Activated CD4-positive, alpha-beta T cell treated with anti-CD3 and anti-CD28 coated beads, Interleukin-10, Interleukin-2, amounts not matched to agents 100 ng/mL and 50 ng/mL, durations not matched to agents 16 hours and 8 hours (primary cell): ENCODE measurements around the gene COL13A1.
A peak's percentile ranks its signal among the peaks of the same experiment; 100 is the strongest.

Source experiments
- DNase-seq: peaks from one replicate; pipeline ENCODE4 v3.0.0-alpha.2; 2020

The COL13A1 gene

DNA sequence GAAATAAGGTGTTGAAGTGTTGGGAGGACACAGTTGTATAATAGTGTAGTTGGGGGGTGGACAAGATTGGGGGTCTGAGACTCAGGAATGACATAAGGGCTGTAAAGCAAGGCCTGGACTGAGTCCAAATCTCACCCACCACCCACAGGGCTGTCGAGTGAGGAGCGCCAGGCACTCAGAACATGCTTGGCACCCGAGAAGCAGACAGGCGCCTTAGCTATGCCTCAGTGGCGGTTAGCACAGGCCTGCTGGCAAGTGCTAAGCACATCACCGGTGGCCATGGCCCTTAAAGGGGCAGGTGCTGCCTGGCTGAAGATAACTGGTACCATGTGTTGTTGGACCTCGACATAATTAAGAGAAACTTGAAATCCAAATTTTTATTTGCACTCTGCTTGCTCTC lies 90.7 kb downstream of the COL13A1 start:
- no peak for DNase-seq

DNA sequence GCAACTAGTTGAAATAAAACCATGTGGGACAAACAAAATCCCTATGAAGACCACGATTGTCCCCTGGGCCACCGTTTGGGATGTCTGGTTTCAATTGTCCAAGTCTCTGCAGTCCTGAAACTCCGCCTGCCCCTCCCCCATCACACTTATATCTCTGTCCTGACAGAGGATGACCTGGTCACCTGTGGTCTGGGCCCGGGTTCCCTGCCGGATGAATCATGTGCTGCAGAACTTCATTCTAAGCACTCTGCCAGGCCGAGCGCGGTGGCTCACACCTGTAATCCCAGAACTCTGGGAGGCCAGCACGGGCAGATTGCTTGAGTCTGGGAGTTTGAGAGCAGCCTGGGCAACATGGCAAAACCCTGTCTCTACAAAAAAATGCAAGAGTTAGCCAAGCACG lies 91.1 kb downstream of the COL13A1 start:
- no peak for DNase-seq

DNA sequence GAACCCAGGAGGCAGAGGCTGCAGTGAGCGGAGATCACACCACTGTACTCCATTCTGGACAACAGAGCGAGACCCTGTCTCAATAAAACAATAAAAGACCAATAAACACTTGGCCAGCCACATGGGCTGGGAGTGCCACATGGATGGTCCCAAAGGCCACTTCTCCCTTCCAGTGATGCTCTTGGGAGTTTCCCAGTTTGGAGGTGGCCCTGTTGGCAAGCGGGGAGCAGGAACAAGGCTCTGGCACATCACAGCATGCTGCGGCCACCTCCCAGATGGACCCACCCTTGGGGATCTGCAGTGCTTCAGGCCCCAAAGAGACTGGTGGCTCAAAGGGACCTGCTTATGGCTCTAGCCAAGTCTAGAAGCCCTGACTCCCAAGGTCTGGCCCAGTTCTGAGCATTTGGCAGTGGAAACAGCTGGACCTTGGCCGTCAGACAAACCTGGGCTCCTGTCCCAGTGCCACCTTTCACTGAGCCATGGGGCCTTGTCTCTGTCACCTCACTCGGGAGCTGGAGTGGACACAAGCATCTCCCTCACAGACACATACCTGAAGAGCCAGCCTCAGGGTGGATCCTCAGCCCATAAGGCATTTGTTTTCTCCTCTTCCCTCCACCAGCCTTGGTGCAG lies 91.7 kb downstream of the COL13A1 start:
- no peak for DNase-seq

DNA sequence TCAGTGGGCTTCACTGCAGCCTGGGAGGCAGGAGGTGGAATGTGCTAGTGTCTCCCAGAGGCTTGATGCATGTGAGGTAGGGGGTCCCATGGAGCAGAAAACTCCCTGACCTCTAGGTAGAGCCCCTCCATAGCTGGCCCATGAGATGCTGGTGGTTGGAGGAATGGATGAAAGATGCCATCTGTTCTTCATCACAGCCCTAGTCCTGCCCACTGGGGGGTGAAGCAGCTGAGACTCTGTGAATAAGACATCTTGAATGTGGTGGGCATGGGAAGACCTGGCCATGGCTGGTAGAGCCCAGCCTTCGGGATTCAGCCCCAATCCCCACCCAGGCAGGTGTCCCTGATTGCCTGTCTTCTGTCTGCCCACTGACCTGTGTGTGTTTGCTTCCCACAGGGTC lies 92.5 kb downstream of the COL13A1 start:
- no peak for DNase-seq

DNA sequence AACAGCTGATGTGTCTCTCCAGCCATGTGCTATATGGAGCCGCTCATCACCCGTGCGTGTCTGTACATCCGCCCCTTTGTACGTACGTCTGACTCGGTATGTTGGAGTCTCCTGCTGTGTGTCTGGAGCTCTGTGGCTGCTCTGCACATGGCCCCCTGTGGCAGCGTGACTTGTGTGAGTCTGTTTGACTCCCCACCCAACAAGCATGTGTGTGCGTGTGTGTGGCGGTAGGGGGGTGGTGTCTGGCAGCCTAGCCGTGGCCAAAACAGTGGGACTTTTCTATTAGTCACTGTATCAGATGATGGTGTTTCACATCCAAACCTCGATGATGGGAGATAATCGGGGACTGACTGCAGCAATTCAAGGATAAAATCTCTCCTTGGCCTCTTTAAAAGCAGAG lies 94.1 kb downstream of the COL13A1 start:
- no peak for DNase-seq

DNA sequence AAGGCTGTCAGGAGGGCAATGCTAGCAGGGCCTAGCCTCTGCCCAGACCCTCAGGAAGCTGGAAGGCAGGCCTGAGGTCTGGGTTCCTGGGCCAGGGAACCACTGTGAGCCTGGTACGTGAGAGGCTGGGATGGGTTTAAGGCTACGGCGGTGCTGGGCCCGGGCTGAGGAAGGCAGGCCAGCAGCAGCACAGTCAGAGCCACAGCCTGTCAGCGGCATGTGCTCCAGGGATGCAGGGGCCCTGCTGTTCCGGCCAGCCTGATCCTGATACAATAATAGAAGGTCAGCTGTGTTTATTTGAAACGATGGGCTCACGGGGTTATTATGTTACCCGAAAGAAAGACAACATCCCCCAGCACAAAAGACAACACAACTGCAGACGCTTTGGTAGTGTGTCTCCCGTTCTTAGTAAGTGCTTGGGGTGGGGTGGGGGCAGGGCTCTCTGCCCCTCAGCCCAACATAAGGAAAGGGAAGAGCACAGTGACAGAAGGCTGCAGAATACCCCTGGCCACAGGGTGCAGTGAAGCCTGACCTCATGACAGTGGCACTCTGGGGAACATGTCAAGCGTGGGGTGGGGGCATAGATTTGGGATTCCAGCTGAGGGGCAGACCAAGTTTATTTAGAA lies 95.0 kb downstream of the COL13A1 start:
- DNase-seq, result no peak

DNA sequence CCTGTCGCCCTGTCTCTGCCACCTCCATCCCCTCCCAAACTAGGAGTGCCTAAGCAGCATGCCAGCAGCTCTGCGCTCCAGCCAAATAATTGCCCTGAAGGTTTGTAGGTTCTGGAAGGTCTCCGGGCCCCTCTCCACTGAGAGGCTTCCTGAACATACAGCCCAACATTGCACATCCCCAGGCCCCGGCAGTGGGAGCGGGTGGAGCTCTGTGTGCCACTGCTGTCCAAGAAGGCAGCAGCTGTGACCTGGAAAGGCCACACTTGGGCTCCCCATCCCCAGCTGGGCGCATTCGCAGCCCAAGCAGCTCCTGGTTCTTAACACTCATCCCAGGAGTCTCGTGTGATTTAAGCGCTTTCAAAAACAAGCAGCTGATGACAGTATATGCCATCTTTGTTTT lies 95.7 kb downstream of the COL13A1 start:
- no peak for DNase-seq

DNA sequence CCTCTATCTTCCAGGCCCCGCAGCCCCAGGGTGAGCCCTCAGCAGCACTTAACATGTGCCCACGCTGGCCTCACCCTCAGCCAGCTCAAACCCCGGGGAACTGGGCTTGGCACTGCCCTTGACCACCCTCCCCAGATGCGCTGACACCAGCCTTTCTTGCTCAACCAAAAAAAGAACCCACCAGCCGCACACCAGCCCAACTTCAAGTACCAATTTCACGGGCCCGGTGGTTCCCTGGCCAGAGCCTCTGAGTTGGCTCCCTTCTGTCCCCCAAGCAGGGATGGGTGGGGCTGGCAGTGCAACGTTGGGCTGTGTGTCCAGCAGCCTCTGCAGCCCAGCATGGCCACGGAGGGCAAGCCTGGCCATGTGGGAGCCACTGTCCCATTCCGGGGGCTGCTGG lies 96.3 kb downstream of the COL13A1 start:
- DNase-seq, result no peak

DNA sequence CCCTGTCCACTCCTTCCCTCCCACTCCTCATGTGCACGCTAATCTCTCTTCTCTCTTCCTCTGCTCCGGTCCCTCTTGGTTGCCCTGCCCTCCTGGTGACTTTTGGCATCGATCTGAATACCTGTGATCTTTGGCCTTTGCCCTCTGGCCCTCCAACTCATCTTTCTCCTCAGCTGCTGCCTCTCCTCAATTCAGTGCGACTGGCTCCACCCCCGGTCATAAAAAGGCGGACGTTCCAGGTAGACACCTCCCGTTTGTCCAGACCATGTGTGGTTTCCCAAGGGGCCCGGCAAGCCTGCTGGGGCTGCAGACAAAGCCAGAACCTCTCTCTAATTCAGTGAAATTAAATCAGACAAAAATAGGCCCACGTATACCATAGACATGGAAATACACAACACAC lies 96.8 kb downstream of the COL13A1 start:
- no peak for DNase-seq

DNA sequence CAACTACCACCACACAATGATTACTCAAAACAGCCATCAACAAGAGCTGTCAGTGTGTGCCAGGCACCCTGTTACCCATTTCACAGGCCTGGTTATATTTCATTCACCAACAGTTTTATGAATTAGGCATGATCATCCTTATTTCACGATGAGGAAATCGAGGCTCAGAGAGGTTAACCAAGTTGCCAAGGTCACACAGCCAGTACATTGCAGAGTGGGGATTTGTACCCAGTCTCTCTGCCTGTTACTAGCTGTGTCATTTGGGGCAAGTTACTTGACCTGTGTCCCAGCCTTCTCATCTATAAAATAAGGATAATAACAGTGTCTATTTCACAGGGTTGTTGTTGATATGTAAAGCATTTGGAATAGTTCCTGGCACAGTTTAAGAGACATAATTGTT lies 97.2 kb downstream of the COL13A1 start:
- DNase-seq, result no peak

DNA sequence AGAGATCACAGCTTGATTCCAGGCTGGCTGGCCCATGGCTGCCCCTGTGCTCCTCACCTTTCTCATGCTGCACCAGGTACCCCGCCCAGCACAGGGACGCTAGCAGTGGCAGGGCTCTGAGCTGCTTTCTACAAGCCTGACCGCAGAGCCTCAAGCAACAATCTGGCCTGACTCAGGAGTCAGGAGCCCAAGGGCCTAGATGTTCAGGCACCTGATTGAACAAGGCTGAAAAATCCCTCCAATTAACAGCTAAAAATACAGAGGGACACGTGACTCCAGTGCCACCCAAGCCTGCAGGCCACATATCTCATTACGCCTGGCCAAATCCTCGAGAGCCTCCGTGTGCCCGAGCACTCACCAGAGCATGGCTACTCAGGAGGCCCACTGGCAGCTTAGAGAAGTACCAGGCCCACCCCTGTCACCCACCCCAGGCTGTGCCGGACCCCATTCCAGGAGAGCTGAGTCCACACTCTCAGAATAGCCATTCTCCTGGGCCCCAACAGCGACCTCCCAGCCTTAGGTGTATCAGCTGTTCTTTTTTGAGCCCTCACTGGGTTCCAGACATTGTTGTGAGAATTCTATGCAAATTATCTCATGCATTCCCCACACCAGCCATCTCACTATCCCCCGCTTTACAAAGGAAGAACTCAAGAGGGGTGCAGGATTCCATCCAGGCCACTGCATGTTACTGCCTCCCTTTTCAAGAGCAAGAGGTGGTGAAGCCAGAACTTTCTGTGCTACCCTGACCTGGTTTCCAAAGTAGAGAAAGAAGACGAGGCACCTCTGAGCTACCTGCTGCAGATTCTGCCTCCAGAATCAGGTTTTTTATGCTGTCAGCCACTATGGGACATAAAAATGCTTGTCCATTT lies 98.3 kb downstream of the COL13A1 start:
- DNase-seq, result no peak

DNA sequence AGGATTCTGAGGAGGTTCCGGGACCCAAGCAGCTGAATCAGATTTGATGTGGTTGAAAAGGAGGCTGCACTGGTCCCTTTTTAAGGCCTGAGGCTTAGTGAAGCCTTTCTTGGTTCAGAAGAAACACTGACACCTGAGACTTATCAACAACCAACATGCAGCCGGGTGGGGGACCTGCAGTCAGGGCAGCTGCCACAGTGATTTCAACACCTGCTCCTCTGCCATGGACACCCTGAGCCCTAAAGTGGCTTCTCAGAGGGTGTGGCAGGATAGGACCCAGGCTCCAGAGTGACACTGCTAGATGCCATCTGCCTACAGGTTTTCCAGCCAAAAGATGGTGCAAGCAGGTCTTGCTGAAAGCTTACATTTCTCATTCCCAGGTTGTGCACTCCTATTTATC lies 99.3 kb downstream of the COL13A1 start:
- no peak for DNase-seq

DNA sequence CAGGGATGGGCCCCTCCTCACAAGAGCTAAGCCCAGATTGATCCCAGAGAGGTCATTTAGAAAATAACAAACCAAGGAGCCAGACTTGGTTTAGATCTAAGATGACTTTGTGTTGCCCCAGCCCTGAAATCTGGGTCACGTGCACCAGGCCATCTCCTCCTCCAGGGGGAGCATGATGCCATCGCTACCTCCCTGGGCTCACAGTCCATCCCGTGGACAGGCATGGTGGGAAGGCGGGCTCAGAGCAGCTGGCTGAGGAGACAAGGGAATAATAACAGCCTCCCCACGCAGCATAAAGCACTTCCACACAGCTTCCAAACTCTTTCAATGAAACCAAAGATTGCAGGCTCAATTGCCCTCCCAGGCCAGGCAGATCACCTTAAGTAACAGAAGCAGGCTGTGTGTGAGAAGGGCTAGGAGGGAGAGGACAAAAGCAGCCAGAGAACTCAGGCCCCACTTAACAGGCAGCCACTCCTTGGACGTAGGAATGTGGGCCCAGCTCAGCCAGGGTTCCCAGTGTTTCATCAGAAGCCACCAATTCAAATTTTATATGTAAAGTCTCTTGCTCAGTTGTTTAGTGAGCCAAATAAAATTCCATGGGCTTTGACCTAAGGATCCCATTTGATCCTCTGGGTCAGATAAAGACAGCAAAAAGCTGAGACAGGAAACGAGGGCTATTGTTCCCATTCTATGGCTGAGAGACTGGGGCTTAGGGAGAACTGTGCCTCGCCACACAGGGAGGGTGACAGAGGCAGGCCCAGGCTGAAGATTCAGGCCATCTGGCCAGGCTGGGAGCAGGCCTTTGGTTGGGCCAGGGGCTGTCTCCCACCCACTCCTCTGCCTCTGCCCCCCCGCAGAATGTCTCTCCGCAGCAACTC lies 100.2 kb downstream of the COL13A1 start:
- peak; percentile 26 for DNase-seq

DNA sequence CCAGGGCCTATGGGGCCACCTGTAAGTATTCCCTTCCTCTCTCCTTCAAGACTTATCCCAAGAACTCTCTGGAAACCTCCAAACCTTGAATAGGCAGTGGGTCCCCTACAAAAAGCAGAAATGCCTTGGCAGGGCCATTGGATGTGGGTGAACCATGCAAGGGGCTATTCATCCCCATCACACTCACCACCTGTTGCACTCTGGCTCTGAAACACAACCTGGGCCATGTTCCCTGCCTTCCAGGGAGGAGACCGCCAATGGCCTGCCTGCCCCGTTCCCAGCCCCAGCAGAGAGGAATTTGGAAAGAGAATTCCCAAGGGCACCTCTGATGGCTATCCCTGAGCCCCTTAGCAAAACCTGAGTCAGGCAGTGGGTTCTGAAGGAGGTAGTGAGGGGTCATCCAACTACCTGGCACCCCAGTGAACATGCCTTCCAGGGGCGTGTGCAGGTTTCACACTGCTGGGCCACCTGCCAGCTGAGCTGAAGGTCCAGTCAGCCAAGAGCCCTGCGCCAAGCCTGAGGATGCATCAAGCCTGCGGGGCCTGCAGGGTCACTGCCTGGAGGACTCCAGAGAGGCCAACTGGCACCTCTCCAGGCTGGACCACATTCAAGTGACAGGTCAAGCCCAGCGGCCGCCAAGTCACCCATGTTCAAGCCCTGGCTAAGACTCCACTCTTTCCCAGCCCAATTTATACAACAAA lies 101.3 kb downstream of the COL13A1 start:
- no peak for DNase-seq

DNA sequence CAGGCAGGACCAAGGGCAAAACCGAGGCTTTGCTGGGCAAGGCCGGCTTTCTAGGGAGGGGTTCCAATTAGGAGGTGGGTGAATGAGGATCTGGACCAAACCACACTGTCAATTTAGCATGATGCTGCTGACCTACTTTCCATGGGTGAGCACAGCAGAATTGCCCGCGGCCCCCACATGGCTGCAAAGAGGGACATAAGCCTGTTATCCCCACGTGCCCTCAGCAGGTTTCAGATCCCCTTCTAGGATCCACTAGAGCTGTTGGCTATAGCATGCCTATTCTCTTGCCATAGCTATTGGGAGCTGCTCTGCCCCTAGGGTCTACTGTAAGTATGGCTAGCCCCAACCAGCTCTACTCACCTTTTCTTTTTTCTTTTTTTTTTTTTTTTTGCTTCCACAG lies 102.8 kb downstream of the COL13A1 start:
- DNase-seq, result no peak

DNA sequence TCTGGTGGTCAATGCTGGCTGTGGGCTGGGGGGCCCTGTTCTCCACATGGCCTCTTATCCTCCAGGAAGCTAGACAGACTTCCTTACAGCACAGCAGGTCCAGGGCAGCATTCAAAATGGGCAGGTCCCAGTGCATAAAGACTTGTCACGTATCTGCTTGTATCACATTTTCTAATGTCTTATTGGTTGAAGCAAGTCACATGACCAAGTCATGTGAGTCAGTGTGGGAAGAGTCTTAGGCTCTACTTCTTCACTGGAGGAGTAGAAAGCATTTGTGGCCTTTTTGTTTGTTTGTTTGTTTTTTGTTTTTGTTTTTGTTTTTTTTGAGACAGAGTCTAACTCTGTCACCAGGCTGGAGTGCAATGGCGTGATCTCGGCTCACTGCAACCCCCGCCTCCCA lies 104.7 kb downstream of the COL13A1 start:
- no peak for DNase-seq

DNA sequence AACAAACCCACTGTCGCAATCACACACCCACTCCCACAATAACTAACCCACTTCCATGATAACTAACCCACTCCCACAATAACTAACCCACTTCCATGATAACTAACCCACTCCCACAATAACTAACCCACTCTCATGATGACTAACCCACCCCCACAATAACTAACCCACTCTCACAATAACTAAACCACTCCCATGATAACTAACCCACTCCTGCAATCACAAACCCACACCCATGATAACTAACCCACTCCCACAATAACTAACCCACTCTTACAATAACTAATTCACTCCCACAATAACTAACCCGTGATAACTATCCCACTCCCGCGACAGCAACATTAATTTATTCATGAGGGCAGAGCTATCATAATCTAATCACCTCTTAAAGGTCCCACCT lies 105.8 kb downstream of the COL13A1 start:
- no peak for DNase-seq

DNA sequence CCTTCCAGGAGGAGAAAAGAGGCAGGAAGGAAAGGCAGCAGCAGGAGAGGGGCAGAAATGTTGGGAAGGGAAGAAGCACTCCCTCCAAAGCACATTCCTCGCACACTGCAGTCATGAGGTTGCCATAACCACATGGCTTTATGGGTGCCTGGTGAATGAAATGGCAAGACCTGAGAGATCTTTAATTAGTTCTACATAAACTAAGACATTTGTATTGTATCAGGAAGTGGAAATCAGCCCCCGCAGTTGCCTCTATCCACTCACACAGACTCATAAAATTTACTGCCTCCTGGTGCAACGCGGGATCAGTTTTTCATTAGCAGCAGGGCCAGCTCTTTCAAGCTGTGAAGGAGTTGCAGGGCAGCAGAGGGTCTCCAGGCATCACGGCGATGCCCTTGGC lies 106.4 kb downstream of the COL13A1 start:
- DNase-seq, result no peak

DNA sequence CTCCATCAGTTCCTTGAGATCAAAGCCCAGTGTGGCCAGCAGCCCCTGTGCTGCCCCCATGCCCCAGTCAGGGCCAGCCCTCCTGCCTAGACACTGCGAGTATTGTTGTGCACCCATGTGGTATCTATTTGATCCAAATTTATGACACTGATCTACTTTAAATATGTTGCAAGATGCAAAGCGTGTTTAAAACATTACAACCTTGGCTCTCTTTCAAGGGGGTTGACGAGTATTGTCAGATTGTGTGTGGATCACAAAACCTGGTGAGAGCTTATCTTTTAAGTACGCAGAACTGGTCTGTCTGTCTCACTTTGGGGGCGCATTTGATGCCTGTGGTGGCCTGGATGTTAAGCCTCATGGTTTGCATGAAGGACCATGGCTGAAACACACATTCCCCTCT lies 108.9 kb downstream of the COL13A1 start:
- DNase-seq, result no peak

DNA sequence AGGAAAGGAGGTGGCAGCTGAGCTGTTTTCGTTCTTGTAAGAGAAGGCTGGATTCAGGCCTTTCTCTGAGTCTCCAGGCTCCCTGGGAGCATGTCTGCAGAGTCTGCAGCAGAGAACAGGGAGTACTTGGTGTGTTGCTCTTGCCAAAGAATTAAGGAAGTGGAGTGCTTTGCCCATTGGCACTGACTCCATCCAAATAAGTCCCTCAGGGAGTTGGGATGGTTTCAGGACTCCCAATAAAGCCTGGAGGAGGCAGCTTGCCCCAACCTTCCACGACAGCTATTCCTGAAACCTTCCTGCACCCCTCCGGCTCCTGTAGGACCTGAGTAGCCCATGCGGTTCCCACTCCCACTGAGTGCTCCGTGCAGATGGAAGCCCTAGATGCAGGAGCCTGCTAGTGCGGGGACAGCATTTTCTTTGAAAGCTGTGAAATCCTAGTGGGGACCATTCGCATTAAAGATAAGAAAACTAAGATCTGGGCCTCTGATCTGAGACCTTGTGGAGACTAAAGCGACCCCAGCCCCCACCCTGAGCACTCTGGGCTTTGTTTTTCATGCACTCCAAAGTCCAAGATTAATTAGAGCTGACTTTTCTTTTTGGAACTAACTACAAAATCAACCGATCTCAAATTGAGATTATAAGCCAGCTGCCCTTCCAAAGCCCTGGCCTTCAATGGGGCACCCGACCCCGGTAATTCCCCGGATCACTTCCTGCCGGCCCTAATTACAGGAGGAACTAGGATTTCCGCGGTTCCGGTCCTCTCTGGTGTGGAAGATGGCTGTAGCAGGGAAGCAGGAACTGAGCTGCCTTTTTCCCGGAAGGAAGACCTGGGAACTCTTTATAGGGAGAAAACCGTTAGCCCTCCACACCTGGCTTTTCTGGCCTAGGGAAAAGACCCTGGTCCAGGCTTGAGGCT lies 110.2 kb downstream of the COL13A1 start:
- no peak for DNase-seq

DNA sequence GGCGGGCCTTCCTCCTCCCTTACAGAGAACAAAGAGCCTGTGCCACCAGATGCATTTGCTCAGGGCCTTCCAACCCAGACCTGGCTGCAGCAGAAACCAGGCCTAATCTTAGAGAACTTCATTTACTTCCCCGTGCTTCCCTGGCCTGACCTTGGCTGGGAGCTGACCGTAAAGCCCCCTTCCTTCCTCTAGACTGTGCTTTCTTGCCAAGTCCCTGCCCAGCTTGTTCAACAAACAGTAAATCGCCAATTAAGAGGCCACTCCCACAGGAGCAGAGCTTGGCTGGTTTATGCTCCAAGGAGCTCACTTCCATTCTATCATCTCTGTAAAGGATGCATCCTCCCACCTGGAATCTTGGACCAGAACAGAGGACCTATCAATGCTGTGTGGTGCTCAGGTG lies 110.9 kb downstream of the COL13A1 start:
- DNase-seq, result no peak
